NCI-H2171 treated with DMSO at 0.1 percent for 48 hours (cell line): ENCODE data around the gene GYPC.
"Not testable (repeated sequence)": the region's sequence is repeated elsewhere in the genome, so short reads cannot be mapped to it uniquely, and the experiment has no call there.

ENCODE experiments used
- DNase-seq: peaks from one replicate; lab custom pipeline; 2025; lab: John Stamatoyannopoulos, UW

Gene GYPC, protein sequence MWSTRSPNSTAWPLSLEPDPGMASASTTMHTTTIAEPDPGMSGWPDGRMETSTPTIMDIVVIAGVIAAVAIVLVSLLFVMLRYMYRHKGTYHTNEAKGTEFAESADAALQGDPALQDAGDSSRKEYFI

DNA sequence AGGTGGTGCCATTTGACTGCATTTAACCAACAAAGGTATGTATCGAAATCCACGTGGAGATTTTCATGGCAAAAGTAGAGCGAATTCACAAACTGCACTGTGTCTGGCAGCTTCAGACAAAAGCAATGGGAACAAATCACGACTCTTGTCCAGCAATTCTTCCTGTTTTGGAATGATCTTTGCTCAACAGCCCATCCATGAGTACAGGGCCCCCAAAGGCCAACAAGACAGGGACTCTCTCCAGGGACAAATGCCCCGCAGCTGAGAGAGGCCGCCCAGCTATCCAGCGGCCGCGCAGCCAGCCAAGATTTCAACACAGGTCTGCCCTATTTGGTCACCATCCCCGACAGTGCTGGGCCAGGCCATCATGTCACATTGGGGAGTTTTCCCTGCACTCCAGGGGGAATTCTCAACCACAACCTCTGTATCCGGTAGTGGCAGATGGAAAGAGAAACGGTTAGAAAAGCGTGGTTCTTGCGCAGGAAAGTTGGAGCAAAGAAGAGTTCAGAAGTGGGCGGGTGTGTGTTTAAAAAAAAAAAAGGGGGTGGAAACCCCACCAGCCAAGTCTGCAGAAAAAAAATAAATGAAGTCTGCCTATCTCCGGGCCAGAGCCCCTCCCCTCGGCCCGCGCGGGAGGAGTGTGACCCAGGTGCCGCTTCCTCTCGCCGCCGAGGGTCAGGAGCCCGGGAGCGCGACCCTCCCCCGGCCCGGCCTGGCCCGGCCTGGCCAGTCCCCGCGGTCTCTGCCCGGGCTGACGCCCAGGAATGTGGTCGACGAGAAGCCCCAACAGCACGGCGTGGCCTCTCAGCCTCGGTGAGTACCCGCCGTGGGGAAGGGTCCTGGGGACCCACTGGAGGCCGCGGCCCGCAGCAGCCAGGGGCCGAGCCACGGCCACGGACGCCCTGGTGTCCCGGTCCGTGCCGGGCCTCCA lies at the start of gene GYPC:
TSS of gene GYPC (plus strand) at position 659 of the 931 bp plus-strand sequence. CDS start at position 765, 106 bp downstream.
- DNase-seq, result no peak

DNA sequence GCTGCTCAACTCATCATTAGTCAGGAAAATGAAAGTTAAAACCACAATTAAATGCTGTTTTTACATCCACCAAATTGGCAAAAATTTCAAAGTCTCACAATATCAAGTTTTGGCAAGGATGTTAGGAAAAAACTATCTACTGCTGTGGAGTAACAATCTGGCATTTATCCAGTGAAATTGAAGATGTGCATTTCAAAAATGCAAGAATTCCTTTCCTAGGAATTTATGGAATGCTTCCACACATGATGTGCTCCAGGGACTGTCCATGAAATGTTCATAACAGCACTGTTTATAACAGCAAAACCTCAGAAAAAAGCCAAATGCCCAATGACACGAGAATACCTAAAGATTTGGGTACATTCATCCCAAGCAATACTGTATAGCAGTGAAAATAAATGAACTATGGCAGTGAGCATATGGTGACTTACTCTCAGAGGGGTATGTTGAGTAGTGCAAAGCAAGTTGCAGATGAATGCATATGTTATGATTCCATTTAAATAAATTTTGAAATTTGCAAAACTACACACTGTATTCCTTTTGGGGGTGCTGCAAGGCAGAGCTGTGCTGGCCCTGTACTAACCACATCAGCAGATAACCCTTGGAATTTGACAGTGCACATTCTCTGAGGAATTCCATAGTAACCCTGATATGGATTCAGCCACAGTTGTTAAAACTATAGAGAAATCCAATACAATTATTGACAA lies 41.3 kb upstream of the GYPC start:
- DNase-seq, result no peak

DNA sequence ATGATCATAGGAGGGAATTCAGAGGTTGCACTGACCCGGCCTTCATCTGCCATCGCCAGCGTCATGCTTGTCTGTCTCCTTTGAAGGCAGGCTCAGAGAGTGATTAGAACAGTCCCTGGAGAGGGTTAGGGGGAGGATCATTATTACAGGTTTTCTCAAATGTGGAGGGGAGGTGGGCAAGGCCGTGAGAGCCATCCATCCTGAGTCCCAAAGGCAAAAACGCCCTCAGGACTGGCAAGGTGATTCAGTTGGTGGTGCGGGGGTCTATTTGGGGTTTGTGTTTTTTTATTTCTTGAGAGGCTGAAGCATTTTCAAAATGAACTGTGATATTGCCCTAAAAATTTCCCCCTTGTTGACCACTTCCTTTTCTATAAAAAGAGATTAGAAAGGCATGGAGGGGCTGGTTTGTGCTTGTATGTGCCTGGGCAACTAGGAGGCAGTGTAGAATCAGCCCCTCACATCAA lies 39.3 kb upstream of the GYPC start:
- no peak for DNase-seq

DNA sequence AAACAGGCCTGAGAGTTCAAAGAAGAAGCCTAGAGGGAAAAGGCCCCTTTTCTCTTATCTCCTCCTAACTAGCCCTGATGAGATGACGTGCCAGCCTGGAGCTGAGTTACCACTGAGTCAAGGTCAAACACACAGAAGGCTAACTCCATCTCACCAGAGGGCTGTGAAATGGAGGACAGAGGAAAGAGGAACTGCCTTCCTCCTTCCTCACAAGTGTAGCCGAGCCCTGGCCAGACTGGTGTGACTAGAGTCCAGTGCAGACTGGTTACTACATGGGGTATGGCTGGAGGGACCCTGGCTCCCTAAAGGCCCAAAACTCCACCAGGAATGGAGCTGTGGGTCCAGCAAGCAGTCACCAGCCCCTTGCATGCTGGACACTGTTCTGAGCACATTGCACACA lies 35.7 kb upstream of the GYPC start:
- no peak for DNase-seq

DNA sequence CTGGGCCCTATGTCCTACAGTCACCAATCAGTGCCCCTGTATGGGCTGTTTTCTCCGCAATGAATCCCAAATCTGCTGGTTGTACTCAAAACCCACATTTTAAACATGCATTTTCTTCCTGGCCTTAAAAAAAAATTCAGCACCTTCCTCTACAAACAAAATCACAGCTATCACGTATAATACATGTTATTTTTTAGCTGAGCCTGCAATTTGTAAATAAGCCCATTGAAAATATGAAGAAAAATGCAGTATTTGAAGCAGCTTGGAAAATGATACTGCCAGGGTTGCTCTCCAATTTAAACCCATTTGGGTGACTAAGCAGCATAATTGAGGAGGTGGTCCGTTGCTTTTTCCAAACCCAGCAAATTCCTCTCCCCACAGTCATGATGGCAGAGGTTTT lies 33.0 kb upstream of the GYPC start:
- no peak for DNase-seq

DNA sequence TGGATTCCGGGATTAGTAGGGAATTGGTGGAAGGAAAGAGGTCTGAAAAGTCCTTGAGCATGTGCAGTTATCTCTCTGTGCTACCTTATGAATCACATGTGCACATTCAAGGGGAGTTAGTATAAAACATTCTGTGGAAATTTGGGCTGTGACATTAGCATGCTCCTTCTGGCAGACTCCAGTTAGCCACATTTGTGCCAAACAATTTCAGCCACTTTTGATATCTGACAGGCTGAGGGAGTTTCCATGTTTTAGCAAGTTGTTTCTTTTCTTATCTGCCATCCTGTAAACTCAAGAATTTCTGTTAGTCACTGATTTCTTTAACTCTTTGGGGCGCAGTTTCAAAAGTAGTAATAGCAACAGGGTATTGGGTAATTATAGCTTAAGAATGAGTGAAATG lies 28.3 kb upstream of the GYPC start:
- no peak for DNase-seq

DNA sequence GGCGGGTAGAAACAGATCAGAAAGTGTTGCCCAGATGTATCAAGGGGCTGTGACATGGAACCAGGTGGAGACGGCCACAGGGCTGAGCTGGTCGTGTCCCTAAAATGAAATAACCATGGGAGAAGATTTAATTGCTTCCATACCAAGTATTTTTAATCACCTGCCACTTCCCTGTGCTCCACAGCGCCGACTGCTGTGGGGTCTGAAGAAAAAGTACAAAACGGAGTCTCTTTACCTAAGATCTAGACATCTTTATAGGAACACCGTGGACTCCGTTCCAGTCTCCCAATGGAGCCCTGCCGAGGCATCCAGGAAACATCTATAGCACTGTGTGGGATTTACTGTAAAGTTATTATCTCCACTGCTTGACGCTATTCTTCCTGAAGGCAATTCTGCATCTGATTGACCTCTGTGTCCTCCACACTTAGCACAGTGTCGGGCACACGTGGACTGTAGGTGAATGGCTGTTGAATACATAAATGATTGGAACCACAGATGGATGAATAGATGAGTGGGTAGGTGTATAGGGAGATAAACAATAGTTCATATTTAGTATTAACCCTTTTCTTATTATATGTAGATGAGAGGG lies 21.6 kb upstream of the GYPC start:
- peak; percentile 42 for DNase-seq

DNA sequence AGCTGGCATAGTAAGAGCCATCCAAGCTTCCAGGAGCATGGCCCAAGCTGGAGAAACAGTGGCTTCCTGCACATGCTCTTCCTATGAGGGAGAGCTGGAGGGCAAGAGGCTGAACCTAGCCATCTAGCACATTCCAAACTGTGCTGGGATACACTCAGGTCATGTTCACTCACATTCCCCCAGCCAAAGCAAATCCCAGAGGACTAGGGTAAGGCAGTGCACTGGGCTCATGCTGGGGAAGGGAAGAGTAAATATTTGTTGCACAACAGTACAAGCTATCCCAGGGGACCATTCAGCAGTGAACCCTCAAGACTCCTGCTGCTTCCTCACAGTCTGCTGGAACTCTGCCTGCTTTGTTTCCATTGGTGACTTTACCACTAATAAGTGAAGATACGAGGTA lies 20.7 kb upstream of the GYPC start:
- DNase-seq, result peak; percentile 58

DNA sequence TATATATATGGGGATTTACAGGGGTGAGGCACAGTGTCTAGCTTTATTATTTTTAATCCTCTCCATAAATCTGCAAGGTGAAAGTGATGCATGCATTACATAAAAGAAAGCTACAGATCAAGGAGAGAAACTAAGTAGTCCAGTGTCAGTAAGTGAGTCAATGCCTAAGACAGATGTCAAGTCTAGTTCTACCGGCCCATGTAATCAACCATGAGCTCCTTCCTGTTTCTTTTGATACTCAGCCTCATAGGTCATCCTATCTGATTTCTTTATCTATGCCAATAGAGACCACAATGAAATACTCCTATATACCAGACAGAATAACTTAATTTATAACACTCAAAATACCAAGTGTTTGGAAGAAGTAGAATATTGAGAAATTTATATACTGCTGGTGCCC lies 20.2 kb upstream of the GYPC start:
- no peak for DNase-seq

DNA sequence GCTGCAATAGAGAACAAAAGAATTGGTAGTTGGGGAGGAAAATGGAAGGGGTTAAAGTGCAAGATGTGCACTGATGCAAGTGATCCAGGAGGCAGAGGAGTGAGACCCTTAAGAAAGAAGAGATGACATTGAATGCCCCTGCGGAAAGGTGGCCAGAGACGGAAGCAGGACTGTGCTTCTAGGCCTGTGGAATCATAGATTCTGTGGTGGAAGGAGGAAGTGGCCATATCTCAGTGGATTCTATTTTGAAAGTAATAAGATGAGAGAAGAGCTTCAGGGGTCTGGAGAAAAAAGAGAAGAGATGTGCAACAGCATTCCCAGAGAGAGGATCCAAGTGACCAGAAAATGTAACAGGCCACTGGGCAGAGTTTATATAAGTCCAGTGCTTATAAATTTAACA lies 18.6 kb upstream of the GYPC start:
- no peak for DNase-seq

DNA sequence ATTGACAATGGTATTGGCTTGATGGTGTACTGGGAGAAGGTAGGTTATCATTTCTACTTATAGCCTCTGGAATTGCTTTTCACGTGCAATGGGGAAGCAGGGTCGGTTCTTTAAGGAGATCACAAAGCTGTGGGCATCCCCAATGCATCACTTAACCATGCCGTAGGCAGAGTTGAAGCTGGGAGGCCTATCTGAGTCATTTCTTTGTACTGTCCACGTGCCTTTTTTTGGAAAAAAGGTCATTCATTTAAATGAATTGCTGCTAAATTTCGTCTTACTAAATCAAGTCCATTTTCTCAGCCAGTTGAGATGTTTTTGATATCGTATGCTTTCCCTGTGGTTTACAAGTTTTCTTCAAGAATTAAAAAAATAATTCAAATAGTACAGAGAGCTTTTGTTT lies 17.2 kb upstream of the GYPC start:
- no peak for DNase-seq

DNA sequence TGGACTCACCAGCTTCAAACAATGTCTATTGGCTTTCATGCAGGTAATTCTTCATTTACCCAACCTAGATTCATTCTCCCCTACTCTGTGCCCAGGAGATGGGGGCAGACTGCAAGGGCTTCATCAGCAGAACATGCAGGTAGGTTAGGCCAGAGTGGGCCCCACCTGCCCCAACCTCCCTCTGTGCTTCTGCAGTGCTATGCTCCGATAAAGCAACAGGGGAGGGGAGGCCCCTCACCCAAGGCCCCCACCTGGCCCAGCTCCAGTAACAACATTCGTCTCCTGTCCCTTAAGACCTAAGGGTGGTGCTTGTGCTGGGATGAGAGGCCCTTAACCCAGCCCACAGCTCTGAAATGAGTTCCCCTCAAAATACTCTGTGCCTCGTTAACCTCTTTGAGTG lies 16.7 kb upstream of the GYPC start:
- no peak for DNase-seq

DNA sequence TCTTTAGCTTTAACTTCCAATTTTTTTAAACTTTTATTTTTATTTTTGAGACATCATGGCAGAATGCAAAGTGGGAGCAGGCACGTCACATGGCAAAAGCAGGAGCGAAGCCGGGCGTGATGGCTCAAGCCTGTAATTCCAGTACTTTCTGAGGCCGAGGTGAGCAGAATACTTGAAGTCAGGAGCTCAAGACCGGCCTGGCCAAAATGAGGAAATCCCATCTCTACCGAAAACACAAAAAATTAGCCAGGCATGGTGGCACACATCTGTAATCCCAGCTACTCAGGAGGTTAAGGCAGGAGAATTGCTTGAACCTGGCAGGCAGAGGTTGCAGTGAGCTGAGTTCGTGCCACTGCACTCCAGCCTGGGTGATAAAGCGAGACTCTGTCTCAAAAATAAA lies 14.7 kb upstream of the GYPC start:
- DNase-seq, result not testable (repeated sequence)

DNA sequence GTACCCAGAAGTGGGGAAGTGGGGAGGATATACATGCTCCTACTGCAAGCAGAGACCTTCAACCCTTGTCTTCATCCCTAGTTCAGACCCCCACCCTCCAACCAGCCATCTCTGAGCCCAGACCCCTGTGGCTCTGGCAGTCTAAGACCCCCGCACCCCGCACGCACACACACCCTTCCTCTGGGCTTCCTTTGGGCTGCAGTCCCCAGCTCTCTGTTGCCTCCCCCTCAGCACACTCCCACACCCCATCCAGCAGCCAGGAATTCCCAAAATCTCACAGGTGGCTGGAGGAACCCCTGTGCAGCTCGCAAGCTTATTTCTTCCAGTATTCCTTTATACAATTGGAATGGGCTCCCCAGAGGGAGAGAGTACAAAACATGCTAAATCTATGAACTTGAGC lies 13.9 kb upstream of the GYPC start:
- DNase-seq, result no peak

DNA sequence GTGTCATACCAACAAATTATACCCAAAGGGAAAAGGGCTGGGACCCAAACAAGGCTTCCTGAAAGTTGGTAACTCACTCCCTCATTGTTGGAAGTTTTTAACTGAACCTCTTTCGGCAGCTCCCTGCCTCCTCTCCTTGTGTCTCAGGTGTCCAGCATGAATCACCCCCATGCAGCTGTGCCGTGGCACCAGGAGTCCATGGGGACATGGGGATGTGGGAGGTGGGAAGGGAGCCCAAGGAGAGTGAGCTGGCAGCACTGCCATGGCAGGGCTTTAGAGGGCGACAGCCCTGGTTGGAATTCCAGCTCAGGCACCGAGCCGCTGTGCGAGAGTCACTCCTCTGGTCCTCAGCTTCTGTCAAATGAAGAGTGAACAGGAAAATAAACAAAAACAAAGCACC lies 12.5 kb upstream of the GYPC start:
- DNase-seq, result peak; percentile 33

DNA sequence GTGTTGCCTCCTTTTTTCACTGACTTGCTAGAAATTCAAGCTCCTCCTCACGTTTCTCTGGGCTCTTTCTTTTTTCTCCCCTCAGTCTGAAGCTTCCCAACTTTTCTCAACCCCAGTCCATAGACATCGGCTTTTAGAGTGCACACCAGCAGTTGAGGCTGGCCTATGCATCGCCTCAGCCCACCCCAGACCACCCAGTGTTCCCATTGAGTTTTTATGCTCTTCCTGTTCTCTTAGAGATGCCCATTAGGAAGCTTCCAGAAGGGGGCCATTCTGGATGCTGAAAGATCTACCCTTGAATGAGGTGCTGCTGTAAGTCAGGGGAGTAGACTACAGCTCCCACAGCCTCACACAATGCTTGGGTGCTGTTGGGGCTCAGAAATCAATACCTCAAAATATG lies 12.0 kb upstream of the GYPC start:
- DNase-seq, result no peak

DNA sequence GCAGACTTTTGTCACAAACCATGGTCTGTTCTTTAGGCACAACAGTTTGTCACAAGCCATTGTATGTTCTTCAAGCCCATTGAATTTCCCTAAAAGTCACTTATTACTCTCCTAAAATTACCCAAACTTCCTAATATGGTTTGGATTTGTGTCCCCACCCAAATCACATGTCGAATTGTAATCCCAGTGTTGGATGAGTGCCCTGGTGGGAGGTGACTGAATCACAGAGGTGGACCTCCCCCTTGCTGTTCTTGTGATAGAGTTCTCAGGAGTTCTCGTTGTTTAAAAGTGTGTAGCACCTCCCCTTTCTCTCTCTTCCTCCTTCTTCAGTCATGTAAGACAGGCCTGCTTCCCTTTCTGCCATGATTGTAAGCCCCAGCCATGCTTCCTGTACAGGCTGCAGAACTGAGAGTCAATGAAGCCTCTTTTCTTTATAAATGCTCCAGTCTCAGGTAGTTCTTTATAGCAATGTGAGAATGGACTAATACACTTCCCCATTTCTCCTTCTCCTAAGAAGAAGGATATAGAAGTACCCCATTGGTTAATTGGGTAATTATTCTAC lies 11.2 kb upstream of the GYPC start:
- DNase-seq, result no peak

DNA sequence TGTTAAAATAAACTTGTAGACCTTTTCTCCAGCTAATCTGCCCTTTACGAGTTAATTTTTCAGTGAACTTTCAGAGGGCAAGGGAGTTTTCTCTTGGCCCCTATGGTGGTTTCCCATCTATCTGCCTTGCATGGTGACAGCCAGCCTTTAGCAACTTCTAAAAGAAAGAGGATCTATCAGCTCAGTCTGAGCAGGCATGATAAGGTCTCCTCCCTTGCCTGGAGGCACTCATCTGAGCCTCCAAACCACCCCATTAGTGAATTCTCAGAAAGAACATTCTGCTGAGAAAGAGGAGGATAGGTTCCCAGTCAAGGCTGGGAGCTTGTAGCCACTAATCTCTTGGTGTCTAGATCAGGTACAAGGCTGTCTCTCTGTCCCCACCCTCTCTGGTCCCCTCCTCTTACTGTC lies 10.7 kb upstream of the GYPC start:
- DNase-seq, result no peak

DNA sequence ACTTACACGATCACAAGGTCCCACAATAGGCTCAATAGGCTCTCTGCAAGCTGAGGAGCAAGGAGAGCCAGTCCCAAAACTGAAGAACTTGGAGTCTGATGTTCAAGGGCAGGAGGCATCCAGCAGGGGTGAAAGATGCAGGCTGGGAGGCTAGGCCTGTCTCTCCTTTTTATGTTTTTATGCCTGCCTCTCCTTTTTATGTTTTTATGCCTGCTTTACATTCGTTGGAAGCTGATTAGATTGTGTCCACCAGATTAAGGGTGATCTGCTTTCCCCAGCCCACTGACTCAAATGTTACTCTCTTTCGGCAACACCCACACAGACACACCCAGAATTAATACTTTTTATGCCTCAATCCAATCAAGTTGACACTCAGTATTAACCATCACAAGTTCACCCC lies 9.9 kb upstream of the GYPC start:
- no peak for DNase-seq

DNA sequence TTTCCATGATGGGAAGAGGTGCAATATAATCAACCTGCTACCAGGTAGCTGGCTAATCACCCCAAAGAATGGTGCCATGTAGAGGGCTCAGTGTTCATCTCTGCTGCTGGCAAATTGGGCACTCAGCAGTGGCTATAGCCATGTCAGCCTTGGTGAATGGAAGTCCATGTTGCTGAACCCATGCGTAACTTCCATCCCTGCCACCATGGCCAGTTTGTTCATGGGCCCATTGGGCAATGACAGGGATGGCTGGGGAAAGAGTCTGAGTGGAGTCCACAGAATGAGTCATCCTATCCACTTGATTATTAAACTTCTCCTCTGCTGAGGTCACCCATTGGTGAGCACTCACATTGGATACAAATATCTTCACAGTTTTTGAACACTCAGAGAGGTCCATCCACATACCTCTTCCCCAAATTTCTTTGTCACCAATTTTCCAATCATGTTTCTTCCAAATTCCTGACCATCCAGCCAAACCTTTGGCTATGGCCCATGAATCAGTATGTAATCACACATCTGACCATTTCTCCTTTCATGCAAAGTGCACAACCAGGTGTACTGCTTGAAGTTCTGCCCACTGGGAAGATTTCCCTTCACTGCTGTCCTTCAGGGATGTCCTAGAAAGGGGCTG lies 8.1 kb upstream of the GYPC start:
- not testable (repeated sequence) for DNase-seq

DNA sequence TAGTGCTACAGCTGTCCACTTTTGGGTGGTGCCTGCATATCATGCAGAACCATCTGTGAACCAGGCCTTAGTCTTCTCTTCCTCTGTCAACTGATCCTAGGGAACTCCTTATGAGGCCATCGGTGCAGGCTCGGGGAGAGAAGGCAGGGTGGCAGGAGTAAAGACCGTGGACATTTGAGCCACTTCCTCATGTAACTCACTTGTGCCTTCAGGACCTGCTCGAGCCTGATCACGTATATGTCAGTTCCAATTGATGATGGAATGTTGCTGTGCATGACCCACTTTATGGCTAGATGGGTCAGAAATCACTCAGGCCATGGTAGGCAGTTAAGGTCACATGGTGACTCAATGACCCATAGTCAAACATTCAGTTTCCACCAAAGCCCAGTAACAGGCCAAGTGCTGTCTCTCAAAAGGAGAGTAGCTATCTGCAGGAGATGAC lies 7.6 kb upstream of the GYPC start:
- DNase-seq, result not testable (repeated sequence)

DNA sequence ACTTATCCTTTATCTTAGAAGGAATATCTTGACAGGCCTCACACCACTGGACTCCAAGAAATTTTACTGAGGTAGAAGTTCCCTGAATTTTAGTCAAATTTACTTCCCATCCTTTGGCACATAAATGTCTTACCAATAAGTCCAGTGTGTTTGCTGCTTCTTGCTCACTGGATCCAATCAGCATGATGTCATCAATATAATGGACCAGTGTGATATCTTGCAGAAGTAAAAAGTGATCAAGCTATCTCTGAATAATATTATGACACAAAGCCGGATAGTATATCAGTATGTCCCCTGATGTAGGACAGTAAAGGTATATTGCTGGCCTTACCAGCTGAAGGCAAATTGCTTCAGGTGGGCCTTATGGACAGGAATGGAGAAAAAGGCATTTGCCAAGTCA lies 6.9 kb upstream of the GYPC start:
- no peak for DNase-seq
